H54 (cell line): ENCODE results near the gene RBMX2.
"Not testable (repeated sequence)": the region's sequence is repeated elsewhere in the genome, so short reads cannot be mapped to it uniquely, and the experiment has no call there.

ENCODE experiments used
- DNase-seq: peaks from one replicate; pipeline ENCODE4 v3.0.0; 2011; ENCODE audit warnings: low spot score, mixed read lengths; ENCODE audit not compliant: insufficient read length
- FAIRE-seq: peaks from 3 replicates; lab custom pipeline; 2011; peaks lifted over from hg19 to GRCh38; lab: Jason Lieb, UNC
- POLR2A ChIP-seq: IDR thresholded peaks from 2 replicates; pipeline ENCODE4 v1.6.1; 2011; ENCODE audit warnings: low read depth, mild to moderate bottlenecking, low read length

RBMX2 gene

DNA sequence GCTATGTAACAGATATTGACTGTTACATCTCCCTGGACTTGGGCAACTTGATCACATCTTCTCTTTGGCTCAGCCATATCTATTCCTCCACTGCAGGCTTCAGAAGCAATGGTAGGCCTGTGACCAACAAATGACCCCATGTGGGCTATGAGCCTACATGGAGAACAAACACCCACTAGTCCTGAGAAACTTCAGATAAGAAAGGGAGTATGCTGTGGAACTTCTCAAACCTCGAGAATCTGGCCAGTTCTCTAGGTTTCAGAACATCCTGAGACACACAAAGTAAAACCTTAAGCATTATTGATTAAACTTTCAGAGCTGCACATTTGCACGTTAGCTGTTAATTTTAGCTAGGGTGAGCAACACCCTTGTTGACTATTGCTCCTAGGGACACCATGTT lies 16.3 kb downstream of the RBMX2 start:
- TF ChIP-seq POLR2A: no peak
- DNase-seq (no peak), FAIRE-seq (no peak)

DNA sequence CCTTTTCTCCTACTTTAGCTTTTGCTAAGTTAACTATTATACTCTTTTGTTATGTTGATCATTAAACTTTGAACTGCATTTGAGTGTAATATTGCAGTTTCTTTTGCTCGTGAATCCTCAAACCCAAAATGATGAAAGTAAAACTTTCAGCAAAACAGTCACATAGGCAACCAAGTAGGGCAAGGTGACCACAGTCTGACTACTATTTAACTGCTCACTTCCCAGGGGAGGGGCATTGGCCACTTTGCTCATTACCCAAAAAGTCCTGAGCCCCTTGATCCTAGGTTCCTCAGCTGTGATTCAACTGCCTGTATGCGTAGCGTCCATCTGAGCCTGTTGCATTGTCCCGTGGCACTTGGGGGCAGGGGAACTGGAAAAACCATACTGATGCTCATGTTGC lies 17.0 kb downstream of the RBMX2 start:
- TF ChIP-seq POLR2A: no peak
- FAIRE-seq: no peak
- no peak for DNase-seq

DNA sequence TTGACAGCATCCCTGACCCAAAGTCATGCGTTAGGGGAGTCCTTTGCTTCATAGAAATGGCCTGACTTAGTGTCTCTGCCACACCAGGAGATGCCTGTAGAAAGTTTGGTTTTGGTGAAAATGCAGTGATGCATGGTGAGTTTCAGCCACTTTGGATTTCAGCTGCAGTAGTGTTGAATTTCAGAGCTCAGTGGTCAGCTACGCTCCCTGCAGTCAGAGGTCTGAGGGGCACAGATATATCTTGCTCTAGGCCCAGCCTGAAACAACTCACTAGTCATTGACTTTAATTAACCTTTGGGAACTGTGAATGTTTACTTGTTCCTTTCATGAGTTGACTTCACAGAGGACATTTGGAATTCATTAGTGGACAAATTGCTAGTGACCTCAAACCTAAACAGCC lies 17.5 kb downstream of the RBMX2 start:
- no peak for DNase-seq
- no peak for TF ChIP-seq POLR2A
- FAIRE-seq: no peak

DNA sequence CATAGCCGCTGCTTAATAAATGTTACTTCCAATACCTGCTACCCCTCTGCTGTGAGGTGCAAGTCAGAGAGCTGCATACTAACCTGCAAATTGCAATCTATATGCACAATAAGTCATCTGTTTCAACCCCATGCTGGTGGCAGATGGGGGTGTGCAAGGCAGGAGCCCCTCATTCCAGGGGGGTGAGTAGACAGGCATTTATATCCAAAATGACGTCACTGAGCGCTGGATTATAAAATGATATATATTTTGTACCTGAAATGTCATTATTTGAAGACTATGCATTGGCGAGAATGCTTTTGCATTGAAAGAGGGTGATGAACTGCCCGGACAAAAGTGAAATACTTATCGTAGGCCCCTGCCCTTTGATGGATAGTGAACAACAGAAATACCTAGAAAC lies 24.7 kb downstream of the RBMX2 start:
- FAIRE-seq: no peak
- no peak for TF ChIP-seq POLR2A
- DNase-seq: no peak

DNA sequence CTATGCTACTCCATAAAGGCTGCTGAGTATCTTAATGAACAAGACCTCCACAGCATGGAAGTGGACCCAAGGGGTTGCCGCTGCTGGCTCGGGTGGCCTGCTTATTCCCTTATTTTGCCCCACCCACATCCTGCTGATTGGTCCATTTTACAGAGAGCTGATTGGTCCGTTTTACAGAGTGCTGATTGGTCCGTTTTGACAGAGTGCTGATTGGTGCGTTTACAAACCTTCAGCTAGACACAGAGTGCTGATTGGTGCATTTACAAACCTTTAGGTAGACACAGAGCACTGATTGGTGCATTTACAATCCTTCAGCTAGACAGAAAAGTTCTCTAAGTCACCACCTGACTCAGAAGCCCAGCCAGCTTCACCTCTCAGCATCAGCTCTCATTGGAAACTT lies 27.4 kb downstream of the RBMX2 start:
- FAIRE-seq, DNase-seq: not testable (repeated sequence)

DNA sequence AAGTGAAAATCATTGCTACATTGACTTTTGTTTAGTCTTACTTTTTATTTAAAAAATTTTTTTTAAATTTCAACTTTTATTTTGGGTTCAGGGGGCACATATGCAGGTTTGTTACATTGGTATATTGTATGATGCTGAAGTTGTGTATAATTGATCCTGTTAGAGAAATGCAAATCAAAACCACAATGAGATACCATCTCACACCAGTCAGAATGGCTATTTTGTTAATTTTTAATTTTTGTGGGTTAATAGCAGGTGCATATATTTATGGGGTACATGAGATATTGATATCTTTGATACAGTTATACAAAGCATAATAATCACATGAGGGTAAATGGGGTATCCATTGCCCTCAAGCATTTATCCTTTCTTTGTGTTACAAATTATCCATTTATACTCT lies 34.1 kb downstream of the RBMX2 start:
- FAIRE-seq (no peak), DNase-seq (no peak)
- no peak for TF ChIP-seq POLR2A

DNA sequence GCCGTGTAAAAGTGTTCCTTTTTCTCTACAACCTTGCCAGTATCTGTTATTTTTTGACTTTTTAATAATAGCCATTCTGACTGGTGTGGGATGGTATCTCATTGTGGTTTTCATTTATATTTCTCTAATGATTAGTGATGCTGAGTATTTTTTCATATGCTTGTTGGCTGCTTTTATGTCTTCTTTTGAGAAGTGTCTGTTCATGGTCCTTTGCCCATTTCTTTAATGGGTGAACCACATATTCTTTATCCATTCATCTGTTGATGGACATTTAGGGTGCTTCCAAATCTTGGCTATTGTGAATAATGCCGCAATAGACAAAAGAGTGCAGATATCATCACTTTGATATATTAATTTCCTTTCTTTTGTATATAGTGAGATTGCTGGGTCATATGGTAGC lies 36.2 kb downstream of the RBMX2 start:
- DNase-seq, FAIRE-seq: not testable (repeated sequence)

DNA sequence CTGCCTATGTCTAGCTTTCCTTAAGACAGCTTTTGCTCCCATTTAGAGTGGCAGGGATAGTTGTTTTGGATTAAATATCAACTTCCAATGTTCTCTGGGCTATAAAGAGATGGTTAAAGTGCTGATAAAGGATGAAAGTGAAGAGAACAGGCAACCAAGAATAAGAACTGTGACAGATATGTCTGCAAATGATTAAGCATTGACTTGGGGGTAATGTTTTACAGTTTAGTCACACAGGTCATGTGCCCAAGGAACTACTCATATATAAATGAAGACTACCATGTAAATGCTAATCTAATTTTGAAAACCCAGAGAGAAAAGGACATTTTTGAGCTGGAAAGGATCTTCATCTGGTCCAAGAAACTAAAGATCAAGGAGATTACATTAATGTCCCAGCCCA lies 42.1 kb downstream of the RBMX2 start:
- FAIRE-seq (no peak), DNase-seq (no peak)
- TF ChIP-seq POLR2A: no peak

DNA sequence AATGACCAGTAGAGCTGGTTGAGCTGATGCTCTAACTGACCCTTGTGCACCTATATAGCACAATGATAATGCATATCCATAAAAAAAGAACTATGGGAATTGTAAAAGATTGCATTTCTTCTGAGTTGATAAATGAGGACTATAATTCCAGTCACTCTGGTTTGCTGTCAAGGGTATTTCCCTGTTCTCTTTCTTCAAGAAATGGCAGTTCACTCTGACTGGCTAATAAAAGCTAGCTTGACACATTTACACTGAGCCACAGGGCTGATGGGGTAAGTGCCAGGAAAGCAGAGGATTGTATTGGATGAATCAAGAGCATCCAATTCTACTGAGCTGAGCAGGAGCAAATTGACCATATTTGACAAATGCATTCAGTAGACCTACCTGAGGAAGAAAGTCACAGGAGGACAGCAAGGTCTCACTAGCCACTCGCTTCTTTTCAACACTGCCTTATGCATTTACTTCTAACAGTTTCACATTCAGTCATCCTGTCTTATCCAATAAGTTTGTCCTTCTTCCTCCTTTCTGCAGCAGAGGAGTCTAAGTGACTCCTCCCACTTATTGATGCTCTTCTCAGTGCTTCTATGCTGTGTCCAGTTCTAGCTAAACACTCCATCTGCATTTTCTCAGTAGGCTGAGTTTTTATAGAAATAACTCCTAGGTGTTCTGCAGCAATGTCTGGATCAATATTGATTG lies 43.0 kb downstream of the RBMX2 start:
- FAIRE-seq (no peak), DNase-seq (no peak)
- TF ChIP-seq POLR2A: no peak

DNA sequence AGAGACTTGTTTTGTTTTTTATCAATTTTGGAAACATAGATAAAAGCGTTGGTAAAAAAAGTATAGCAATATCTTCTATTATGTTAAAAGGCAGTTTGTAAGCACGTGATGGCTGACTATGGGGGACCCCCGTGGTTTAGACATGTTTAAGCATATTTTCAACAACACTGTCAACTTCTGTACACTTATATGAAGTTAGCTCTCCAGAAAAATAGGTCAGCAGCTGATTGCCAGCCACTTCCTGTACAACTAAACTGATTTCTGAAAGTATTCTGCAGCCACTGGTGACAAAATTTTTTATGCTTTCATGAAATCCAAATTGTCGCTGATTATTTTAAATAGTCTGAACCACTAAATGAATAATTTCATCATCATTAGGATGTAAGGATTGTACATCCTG lies 45.2 kb downstream of the RBMX2 start:
- no peak for TF ChIP-seq POLR2A
- no peak for FAIRE-seq
- DNase-seq: no peak
